Measurements from ENCODE around the gene DST. TPM values are rescaled to one million over a fixed set of nuclear protein-coding genes. Genes with fewer than 3 reads are reported as not detected.

The DST gene
- total RNA-seq, 1 experiment from 2014 or later = 144 TPM

DNA sequence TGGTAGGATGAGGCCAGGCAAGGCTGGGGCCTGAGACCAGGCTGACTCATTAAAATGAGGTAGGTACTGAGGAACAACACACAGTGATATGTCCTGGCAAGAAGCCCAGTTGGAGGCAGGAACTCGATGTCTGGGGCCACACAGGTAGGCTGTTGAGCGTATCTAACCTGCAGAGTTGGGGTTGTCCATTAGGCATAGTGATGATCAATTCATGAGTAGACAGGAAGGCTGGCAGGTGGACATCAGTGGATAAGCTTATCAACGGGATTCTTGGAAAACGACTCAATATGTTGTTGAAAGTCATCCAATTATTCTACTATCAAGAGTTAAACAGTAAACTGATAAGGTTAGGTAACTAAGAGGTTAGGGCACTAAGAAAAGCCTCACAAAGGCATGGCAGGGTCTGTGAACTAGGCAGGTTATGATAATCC, 202.1 kb downstream of the DST start:
- H3K9me3 ChIP-seq (ENCODE audit: control insufficient read depth in 1 of 2, insufficient read depth in 1 of 2, low read depth in 1 of 2, low read length in 2 of 2) = peaks cover 0 to 5% of the 10 kb centered on the region in 2 experiments; a peak in 1 of 4 replicates
- H3K27me3 ChIP-seq (ENCODE audit: insufficient read depth, low read length) = no peaks in the 10 kb centered on the region
- TF ChIP-seq RAD21 (IDR thresholded peaks at IDR 0.05; ENCODE audit: low read depth) = no peak
- TF ChIP-seq, protein P1, sequence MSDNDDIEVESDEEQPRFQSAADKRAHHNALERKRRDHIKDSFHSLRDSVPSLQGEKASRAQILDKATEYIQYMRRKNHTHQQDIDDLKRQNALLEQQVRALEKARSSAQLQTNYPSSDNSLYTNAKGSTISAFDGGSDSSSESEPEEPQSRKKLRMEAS (IDR thresholded peaks at IDR 0.05) = no peak
- H3K4me2 ChIP-seq (ENCODE audit: low read length) = no peak overlapping the region
- H3K4me3 ChIP-seq (replicated peaks in 1 of 2; ENCODE audit: low read depth in 1 of 2, low read length in 2 of 2) = no peak overlapping the region
- DNase-seq (ENCODE audit: low read depth, low spot score) = no peak
- H2AFZ ChIP-seq (ENCODE audit: low read depth, low read length, poor library complexity, severe bottlenecking) = no peak overlapping the region
- no peak overlapping the region for H3K27ac ChIP-seq (ENCODE audit: low read depth, low read length)
- CTCF ChIA-PET = no interaction called here
- H4K20me1 ChIP-seq (ENCODE audit: insufficient read depth) = no peaks in the 10 kb centered on the region
- POLR2A ChIA-PET = no interaction called here
- no peaks in the 10 kb centered on the region for H3K4me1 ChIP-seq (ENCODE audit: control insufficient read depth in 1 of 2, insufficient read depth in 2 of 2, low read length in 2 of 2)
- no TSS peak for BruUV-seq (replicated peaks)
- no peak overlapping the region for H3K9ac ChIP-seq (ENCODE audit: low read length)
- ATAC-seq = no peak
- no peaks in the 10 kb centered on the region for H3K79me2 ChIP-seq (ENCODE audit: insufficient read depth, low read length)
- H3K9me2 ChIP-seq (ENCODE audit: insufficient read depth) = no peaks in the 10 kb centered on the region
- RAD21 ChIA-PET (ENCODE audit: low non-redundant PET in 1 of 2, low total read pairs in 2 of 2, uncharacterized antibody in 2 of 2, unreplicated experiment in 2 of 2) = no interaction called here
- intact Hi-C loops (cut with micrococcal nuclease) = no loop called here
- no peaks in the 10 kb centered on the region for H3K36me3 ChIP-seq (ENCODE audit: control insufficient read depth in 1 of 2, insufficient read depth in 2 of 2, low read length in 2 of 2)

DNA sequence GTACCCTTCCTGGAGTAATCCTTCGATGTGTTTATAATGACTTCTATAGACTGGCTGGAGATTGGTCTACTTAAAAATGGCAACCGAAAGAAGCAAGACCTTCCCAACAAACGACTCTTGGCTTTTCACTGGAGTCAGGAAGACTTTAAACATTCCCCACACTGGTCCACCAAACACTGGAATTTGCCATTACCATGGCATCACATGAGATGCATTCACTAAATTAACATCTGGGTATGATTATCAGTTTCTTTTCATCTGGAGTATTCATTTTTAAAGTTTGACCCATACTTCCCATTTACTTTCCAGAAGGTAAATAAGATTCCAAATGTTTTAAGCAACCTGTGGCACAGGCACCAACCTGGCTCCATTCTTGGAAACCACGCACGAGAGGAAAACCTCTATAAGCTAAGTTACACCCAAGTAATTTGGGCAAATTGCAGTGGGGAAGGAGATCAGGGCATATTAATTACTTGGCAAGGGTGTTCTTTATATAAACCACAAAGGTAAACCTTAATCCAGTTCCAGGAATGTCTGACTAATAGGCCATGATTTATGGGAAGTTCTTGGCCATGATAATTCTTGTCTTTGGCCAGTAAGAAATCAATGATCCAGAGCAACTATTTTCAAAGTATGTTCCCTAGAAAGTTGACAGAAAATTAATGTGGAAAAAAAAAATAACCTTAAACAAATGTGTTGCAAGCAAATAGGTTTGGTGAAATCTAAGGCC, 205.4 kb downstream of the DST start:
- no peaks in the 10 kb centered on the region for H3K27me3 ChIP-seq (ENCODE audit: insufficient read depth, low read length)
- no peak for DNase-seq (ENCODE audit: low read depth, low spot score)
- RAD21 ChIA-PET (ENCODE audit: low non-redundant PET in 1 of 2, low total read pairs in 2 of 2, uncharacterized antibody in 2 of 2, unreplicated experiment in 2 of 2) = no interaction called here
- POLR2A ChIA-PET = no interaction called here
- ATAC-seq = no peak
- CTCF ChIA-PET = no interaction called here
- no peaks in the 10 kb centered on the region for H3K79me2 ChIP-seq (ENCODE audit: insufficient read depth, low read length)
- BruUV-seq (replicated peaks) = no TSS peak
- H3K4me3 ChIP-seq (replicated peaks in 1 of 2; ENCODE audit: low read depth in 1 of 2, low read length in 2 of 2) = no peak overlapping the region
- no peak overlapping the region for H3K9ac ChIP-seq (ENCODE audit: low read length)
- peaks cover 0 to 5% of the 10 kb centered on the region in 2 experiments; a peak in 1 of 4 replicates for H3K9me3 ChIP-seq (ENCODE audit: control insufficient read depth in 1 of 2, insufficient read depth in 1 of 2, low read depth in 1 of 2, low read length in 2 of 2)
- no peak overlapping the region for H2AFZ ChIP-seq (ENCODE audit: low read depth, low read length, poor library complexity, severe bottlenecking)
- H3K36me3 ChIP-seq (ENCODE audit: control insufficient read depth in 1 of 2, insufficient read depth in 2 of 2, low read length in 2 of 2) = no peaks in the 10 kb centered on the region
- no peaks in the 10 kb centered on the region for H3K9me2 ChIP-seq (ENCODE audit: insufficient read depth)
- no peak overlapping the region for H3K4me2 ChIP-seq (ENCODE audit: low read length)
- H4K20me1 ChIP-seq (ENCODE audit: insufficient read depth) = no peaks in the 10 kb centered on the region
- intact Hi-C loops (cut with micrococcal nuclease) = no loop called here
- H3K4me1 ChIP-seq (ENCODE audit: control insufficient read depth in 1 of 2, insufficient read depth in 2 of 2, low read length in 2 of 2) = no peaks in the 10 kb centered on the region
- H3K27ac ChIP-seq (ENCODE audit: low read depth, low read length) = no peak overlapping the region
- TF ChIP-seq, protein P2, sequence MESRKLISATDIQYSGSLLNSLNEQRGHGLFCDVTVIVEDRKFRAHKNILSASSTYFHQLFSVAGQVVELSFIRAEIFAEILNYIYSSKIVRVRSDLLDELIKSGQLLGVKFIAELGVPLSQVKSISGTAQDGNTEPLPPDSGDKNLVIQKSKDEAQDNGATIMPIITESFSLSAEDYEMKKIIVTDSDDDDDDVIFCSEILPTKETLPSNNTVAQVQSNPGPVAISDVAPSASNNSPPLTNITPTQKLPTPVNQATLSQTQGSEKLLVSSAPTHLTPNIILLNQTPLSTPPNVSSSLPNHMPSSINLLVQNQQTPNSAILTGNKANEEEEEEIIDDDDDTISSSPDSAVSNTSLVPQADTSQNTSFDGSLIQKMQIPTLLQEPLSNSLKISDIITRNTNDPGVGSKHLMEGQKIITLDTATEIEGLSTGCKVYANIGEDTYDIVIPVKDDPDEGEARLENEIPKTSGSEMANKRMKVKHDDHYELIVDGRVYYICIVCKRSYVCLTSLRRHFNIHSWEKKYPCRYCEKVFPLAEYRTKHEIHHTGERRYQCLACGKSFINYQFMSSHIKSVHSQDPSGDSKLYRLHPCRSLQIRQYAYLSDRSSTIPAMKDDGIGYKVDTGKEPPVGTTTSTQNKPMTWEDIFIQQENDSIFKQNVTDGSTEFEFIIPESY (IDR thresholded peaks at IDR 0.05; ENCODE audit: extremely low read depth, insufficient replicate concordance, low read length) = no peak
- TF ChIP-seq, protein P3, sequence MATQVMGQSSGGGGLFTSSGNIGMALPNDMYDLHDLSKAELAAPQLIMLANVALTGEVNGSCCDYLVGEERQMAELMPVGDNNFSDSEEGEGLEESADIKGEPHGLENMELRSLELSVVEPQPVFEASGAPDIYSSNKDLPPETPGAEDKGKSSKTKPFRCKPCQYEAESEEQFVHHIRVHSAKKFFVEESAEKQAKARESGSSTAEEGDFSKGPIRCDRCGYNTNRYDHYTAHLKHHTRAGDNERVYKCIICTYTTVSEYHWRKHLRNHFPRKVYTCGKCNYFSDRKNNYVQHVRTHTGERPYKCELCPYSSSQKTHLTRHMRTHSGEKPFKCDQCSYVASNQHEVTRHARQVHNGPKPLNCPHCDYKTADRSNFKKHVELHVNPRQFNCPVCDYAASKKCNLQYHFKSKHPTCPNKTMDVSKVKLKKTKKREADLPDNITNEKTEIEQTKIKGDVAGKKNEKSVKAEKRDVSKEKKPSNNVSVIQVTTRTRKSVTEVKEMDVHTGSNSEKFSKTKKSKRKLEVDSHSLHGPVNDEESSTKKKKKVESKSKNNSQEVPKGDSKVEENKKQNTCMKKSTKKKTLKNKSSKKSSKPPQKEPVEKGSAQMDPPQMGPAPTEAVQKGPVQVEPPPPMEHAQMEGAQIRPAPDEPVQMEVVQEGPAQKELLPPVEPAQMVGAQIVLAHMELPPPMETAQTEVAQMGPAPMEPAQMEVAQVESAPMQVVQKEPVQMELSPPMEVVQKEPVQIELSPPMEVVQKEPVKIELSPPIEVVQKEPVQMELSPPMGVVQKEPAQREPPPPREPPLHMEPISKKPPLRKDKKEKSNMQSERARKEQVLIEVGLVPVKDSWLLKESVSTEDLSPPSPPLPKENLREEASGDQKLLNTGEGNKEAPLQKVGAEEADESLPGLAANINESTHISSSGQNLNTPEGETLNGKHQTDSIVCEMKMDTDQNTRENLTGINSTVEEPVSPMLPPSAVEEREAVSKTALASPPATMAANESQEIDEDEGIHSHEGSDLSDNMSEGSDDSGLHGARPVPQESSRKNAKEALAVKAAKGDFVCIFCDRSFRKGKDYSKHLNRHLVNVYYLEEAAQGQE (IDR thresholded peaks at IDR 0.05; ENCODE audit: low read depth) = no peak
- TF ChIP-seq RAD21 (IDR thresholded peaks at IDR 0.05; ENCODE audit: low read depth) (no peak), ZNF274 (IDR thresholded peaks at IDR 0.05; ENCODE audit: low read depth, low read length) (no peak), SIN3A (IDR thresholded peaks at IDR 0.05; ENCODE audit: low read depth) (no peak), EZH2phosphoT487 (IDR thresholded peaks at IDR 0.05; ENCODE audit: borderline replicate concordance) (no peak), POLR2AphosphoS5 (IDR thresholded peaks at IDR 0.05; ENCODE audit: low read depth, low read length) (no peak)
- TF ChIP-seq, protein P4, sequence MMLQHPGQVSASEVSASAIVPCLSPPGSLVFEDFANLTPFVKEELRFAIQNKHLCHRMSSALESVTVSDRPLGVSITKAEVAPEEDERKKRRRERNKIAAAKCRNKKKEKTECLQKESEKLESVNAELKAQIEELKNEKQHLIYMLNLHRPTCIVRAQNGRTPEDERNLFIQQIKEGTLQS (IDR thresholded peaks at IDR 0.05) = no peak
- TF ChIP-seq, protein P5, sequence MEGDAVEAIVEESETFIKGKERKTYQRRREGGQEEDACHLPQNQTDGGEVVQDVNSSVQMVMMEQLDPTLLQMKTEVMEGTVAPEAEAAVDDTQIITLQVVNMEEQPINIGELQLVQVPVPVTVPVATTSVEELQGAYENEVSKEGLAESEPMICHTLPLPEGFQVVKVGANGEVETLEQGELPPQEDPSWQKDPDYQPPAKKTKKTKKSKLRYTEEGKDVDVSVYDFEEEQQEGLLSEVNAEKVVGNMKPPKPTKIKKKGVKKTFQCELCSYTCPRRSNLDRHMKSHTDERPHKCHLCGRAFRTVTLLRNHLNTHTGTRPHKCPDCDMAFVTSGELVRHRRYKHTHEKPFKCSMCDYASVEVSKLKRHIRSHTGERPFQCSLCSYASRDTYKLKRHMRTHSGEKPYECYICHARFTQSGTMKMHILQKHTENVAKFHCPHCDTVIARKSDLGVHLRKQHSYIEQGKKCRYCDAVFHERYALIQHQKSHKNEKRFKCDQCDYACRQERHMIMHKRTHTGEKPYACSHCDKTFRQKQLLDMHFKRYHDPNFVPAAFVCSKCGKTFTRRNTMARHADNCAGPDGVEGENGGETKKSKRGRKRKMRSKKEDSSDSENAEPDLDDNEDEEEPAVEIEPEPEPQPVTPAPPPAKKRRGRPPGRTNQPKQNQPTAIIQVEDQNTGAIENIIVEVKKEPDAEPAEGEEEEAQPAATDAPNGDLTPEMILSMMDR (IDR thresholded peaks at IDR 0.05 in 2 of 3, conservative IDR thresholded peaks at IDR 0.05 in 1 of 3; ENCODE audit: borderline replicate concordance in 1 of 3, insufficient read depth in 1 of 3, low read depth in 2 of 3, low read length in 2 of 3) = no peak
